ENCODE results near the gene TUBA4B.
A peak's percentile ranks its signal among the peaks of the same experiment; 100 is the strongest.
"Not testable (repeated sequence)": the region's sequence is repeated elsewhere in the genome, so short reads cannot be mapped to it uniquely, and the experiment has no call there.

TUBA4B gene

GRCh38 chr2:219308142-219309101, 55.4 kb downstream of the TUBA4B start:
- no peak for FAIRE-seq
- TF ChIP-seq POLR2A (IDR thresholded peaks at IDR 0.05; ENCODE audit: low read depth, low read length), result no peak
- peak; percentile 91 for DNase-seq (ENCODE audit: insufficient read length, low spot score)

- FAIRE-seq (no peak), DNase-seq (ENCODE audit: insufficient read length, low spot score) (no peak)
- no peak for TF ChIP-seq POLR2A (IDR thresholded peaks at IDR 0.05; ENCODE audit: low read depth, low read length)
Observed at GRCh38 chr2:219309278-219309677, 56.2 kb downstream of the TUBA4B start, which contains the start of gene PTPRN. Gene PTPRN, minus strand, starts transcription at chr2:219309401. Its CDS starts 69 bp downstream, at chr2:219309332.

- not testable (repeated sequence) for DNase-seq (ENCODE audit: insufficient read length, low spot score); FAIRE-seq
Observed at GRCh38 chr2:219312683-219313263, 59.7 kb downstream of the TUBA4B start.

GRCh38 chr2:219314804-219315468, 61.9 kb downstream of the TUBA4B start:
- DNase-seq (ENCODE audit: insufficient read length, low spot score), result no peak

More at GRCh38 chr2:219314804-219315468, 61.9 kb downstream of the TUBA4B start:
- no peak for FAIRE-seq
- no peak for TF ChIP-seq POLR2A (IDR thresholded peaks at IDR 0.05; ENCODE audit: low read depth, low read length)
